HG02870 (cell line): ENCODE data around the gene DDX11.
A peak's percentile ranks its signal among the peaks of the same experiment; 100 is the strongest.
"Not testable (repeated sequence)": the region's sequence is repeated elsewhere in the genome, so short reads cannot be mapped to it uniquely, and the experiment has no call there.

Source experiments
- ATAC-seq: cut with Tn5 transposase; IDR thresholded peaks from one replicate; pipeline ENCODE4 v1.9.1; 2021; ENCODE audit warnings: mild to moderate bottlenecking, moderate library complexity; ENCODE audit not compliant: unreplicated experiment

Gene DDX11

GRCh38 chr12:31066196-31066595 is 7.5 kb upstream of the DDX11 start:
- not testable (repeated sequence) for ATAC-seq

GRCh38 chr12:31067656-31068055 is 6.0 kb upstream of the DDX11 start:
- ATAC-seq, result not testable (repeated sequence)

DNA sequence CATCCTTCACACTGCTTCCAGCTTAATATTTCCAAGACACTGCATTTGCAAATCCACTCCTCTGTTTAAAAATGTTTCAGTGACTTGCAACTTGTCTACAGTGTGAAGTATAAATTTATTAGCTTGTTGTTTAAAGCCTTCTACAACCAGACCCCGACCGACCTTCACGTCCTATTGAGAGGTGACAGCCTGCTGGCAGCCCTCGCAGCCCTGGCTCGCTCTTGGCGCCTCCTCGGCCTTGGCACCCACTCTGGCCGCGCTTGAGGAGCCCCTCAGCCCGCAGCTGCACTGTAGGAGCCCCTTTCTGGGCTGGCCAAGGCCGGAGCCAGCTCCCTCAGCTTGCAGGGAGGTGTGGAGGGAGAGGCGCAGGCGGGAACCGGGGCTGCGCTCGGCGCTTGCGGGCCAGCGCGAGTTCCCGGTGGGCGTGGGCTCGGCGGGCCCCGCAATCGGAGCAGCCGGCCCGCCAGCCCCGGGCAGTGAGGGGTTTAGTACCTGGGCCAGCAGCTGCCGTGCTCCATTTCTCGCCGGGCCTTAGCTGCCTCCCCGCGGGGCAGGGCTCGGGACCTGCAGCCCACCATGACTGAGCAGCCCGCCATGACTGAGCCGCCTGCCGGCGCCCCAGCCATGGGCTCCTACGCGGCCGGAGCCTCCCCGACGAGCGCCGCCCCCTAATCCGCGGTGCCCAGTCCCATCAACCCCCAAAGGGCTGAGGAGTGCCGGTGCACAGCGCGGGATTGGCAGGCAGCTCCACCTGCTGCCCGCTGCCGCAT is 2.5 kb upstream of the DDX11 start:
- not testable (repeated sequence) for ATAC-seq

DNA sequence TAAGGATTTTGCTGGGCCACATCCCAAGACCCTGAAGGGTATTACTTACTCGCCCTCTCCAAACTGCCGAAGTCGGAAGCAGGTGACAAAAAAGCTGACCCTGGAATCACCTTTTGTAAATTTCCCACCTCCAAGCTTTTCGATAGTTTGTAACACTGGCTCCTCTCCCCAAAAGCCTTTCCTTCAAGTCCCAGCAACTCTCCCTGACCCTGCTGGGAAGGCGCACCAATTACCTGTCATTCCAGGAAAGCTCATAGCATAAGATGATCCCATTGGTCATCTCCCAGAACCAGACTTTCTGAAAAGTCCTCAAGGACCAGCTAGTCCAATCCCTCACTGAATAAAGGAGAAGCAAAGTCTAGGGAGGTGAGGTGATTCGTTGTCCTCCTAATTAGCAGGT is 698 bp upstream of the DDX11 start:
- not testable (repeated sequence) for ATAC-seq

GRCh38 chr12:31074333-31074874 is 744 bp downstream of the DDX11 start:
- ATAC-seq, result peak; percentile 27

DNA sequence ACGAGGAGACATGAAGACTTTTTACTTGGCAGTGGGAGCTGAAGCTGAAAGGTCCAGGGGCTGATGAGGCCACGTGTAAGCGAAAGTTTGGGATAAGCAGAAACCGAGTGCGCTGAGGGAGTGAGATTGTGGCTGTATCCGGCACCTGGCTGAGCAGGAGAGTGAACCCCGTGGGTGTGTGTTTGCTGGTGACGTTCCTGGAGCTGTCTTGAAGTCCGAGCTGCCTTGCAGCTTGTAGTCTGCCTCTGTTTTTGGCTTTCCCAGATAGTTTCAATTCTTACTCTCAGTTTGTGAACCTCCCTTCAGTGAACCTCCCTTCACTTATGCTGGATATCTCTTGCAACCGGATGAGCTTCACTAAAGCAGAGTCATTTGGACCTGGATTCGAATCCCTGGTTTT is 2.5 kb downstream of the DDX11 start:
- ATAC-seq, result not testable (repeated sequence)

GRCh38 chr12:31077095-31077494 is 3.4 kb downstream of the DDX11 start:
- not testable (repeated sequence) for ATAC-seq

DNA sequence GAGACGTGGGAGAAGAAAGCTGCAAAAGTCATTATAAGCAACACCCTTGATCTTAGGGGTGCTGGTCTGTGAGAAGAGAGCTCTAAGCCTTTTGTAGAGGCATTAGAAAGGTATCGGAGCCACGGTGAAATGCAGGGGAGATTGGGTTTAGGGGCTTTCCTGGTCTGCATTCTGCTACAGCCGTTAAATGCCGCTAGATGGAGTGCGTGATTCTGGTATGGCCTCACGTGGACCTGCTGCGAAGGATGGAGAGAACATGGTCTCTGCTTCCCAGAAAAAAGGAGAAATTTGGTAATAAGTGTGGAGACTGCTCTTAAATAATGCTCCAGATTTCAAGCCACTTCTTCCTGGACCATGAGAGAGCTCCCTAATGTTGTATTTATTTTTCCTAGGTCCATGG is 4.3 kb downstream of the DDX11 start:
- ATAC-seq, result not testable (repeated sequence)

DNA sequence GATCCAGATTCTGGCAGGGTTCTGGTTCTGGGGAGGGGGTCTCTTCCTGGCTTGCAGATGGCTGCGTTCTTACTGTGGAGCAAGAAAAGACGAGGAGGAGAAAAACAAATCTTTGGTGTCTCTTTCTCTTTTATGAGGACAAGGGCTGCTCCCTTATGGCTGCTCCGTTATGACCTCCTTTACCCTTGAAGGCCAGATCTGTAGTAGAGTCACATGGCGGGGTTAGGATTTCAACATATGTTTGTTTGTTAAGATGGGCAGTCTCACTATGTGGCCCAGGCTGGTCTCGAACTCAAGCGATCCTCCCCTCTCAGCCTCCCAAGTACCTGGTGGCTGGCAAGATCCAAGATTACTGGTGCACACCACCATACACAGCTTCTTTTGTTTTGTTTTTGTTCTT is 5.8 kb downstream of the DDX11 start:
- not testable (repeated sequence) for ATAC-seq

- not testable (repeated sequence) for ATAC-seq
These were observed 6.6 kb downstream of the DDX11 start for GRCh38 chr12:31080221-31080620.

GRCh38 chr12:31081274-31081673 is 7.6 kb downstream of the DDX11 start:
- ATAC-seq, result not testable (repeated sequence)

- ATAC-seq, result not testable (repeated sequence)
These were observed 10.6 kb downstream of the DDX11 start for GRCh38 chr12:31084241-31084640.

- not testable (repeated sequence) for ATAC-seq
These were observed 12.4 kb downstream of the DDX11 start for GRCh38 chr12:31086032-31086431.

- ATAC-seq, result not testable (repeated sequence)
These were observed 13.8 kb downstream of the DDX11 start for GRCh38 chr12:31087486-31087885.

DNA sequence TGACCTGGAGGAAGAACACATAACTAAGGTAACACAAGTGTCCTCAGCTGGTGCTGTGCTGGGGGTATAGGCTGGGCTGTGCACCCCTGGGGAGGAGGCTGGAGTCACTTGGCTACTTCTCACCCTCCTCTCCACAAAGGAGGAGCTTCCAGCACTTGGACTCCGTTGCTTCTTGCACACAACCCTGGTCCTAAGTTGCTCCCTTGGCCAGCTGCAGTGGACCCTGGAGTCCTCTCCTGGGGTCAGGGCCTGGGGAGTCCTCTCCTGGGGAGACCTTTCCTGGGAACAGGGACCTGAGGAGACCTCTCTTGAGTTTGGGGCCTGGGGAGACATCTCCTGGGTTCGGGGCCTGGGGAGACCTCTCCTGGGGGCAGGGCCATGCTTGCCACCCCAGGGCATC is 14.3 kb downstream of the DDX11 start:
- not testable (repeated sequence) for ATAC-seq

GRCh38 chr12:31089072-31089471 is 15.4 kb downstream of the DDX11 start:
- ATAC-seq, result no peak

- ATAC-seq, result not testable (repeated sequence)
These were observed 18.0 kb downstream of the DDX11 start for GRCh38 chr12:31091629-31092028.

DNA sequence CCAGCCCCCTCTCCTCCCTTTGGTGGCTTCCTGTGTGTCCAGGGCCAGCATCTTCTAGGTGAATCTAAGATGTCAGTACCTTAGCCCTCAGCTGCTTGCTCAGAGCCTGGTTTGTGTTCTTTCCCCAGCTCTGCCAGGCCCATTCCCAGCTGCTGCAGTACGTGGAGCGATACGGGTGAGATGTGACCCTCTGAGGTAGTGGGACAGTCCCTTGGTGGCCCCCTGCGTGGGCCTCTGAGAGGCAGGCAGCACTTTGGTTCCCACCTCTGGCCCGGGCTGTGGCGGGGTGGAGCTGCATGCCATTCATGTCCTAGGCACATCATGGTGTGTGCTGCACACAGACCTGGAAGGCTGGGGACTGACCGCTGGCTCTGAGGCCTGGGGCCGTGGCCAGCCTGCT is 19.1 kb downstream of the DDX11 start:
- not testable (repeated sequence) for ATAC-seq

DNA sequence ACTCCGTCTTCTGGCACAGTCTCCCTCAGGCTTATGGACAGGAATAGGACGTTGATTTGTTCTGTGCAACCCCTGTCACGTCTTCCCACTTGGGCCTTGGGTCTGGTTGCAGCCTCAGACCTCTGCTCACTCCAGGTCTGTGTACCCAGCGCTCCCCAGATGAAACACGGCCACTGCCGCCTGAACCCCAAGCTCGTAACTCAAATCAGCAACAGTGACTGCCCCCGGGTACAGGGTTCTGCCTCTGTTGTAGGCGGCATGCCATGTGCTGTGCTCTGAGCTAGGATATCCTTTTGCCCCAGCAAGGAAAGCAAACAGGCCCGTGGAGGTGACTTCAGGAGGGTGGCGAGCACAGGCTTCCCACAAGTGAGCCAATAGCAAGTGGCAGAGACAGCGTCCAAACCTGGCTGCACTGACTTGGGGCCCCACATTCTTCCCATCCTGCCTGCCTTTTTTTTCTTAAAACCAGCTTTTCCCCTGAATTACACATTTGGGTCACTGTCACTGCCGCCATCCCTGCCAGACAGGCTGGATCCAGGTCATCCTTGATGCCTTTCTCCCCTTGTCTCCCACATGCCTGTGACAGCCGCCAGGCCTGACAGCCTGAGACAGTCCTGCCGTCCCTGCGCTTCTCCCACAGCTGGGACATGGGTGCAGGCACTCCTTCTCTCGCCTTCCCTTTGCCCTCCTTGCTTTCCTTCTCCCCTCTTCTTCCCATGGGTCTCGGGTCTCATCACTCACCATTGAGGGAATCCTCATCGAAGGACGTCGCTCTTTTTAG is 21.6 kb downstream of the DDX11 start:
- ATAC-seq, result not testable (repeated sequence)

GRCh38 chr12:31096251-31097065 is 22.8 kb downstream of the DDX11 start:
- not testable (repeated sequence) for ATAC-seq

GRCh38 chr12:31097819-31098218 is 24.2 kb downstream of the DDX11 start:
- ATAC-seq, result not testable (repeated sequence)
